K562 (cell line): ENCODE measurements around the gene LLPH. TPM values are rescaled to one million over a fixed set of nuclear protein-coding genes. Genes with fewer than 3 reads are reported as not detected.
A peak's percentile ranks its signal among the peaks of the same experiment; 100 is the strongest.

ENCODE experiments used
- CTCF ChIP-seq, 3 experiments: IDR thresholded peaks in 2 of 3; conservative IDR thresholded peaks in 1 of 3; 2 replicates each; pipeline ENCODE4 v1.5.1; 2011 to 2012; ENCODE audit warnings: low read length in 3 of 3, mild to moderate bottlenecking in 3 of 3, control low read depth in 2 of 3, improper control_type of control experiment in 1 of 3, inconsistent platforms in 1 of 3, low read depth in 1 of 3, mixed read lengths in 1 of 3, moderate library complexity in 1 of 3; ENCODE audit not compliant: insufficient read depth in 2 of 3
- CUX1 ChIP-seq: fragments of 200-800 bp; sonication (Bioruptor generic); IDR thresholded peaks from 2 replicates; pipeline ENCODE4 v1.6.1; 2016; ENCODE audit warnings: missing genetic modification characterization, missing compliant biosample characterization
- FOXA3 ChIP-seq, 2 experiments: fragments of 450-650 bp in 1 of 2; sonication (generic) in 1 of 2; formaldehyde crosslinking; IDR thresholded peaks in 1 of 2; conservative IDR thresholded peaks in 1 of 2; 2 replicates each; pipeline versions ENCODE4 v1.4.0 to v1.8.0; 2020 to 2022; ENCODE audit warnings: mild to moderate bottlenecking in 2 of 2, missing genetic modification reagents in 1 of 2
- HDAC3 ChIP-seq: fragments of 450-650 bp; IDR thresholded peaks from 2 replicates; pipeline ENCODE4 v1.6.1; 2018; ENCODE audit warnings: borderline replicate concordance, mild to moderate bottlenecking, moderate library complexity; ENCODE audit not compliant: partially characterized antibody
- HMBOX1 ChIP-seq: sonication (generic); IDR thresholded peaks from 2 replicates; pipeline ENCODE4 v1.6.1; 2016
- KDM1A ChIP-seq, 2 experiments: fragments of 450-650 bp; IDR thresholded peaks; 2 replicates each; pipeline ENCODE4 v1.6.1; 2016; ENCODE audit warnings: mild to moderate bottlenecking in 2 of 2
- MAX ChIP-seq: sonication (generic); formaldehyde crosslinking; IDR thresholded peaks from 2 replicates; pipeline ENCODE4 v1.9.0; 2022; ENCODE audit warnings: mild to moderate bottlenecking, missing genetic modification reagents
- NEUROD1 ChIP-seq: fragments of 150-350 bp; IDR thresholded peaks from 2 replicates; pipeline ENCODE4 v1.6.1; 2014; ENCODE audit warnings: borderline replicate concordance, low read length, low read depth; ENCODE audit not compliant: partially characterized antibody
- NR2C2 ChIP-seq, 2 experiments: fragments of 200-800 bp in 1 of 2; sonication (Bioruptor generic) in 1 of 2; sonication (generic) in 1 of 2; formaldehyde crosslinking in 1 of 2; IDR thresholded peaks; 2 replicates each; pipeline versions ENCODE4 v1.6.1 to v1.8.0; 2016 to 2022; ENCODE audit warnings: mild to moderate bottlenecking in 1 of 2, missing compliant biosample characterization in 1 of 2, missing genetic modification characterization in 1 of 2, missing genetic modification reagents in 1 of 2
- PYGO2 ChIP-seq: fragments of 450-650 bp; IDR thresholded peaks from 2 replicates; pipeline ENCODE4 v1.6.1; 2016; ENCODE audit warnings: mild to moderate bottlenecking, missing genetic modification characterization, moderate library complexity, missing compliant biosample characterization
- SIN3A ChIP-seq, 2 experiments: fragments of 150-350 bp in 1 of 2; IDR thresholded peaks; 2 replicates each; pipeline ENCODE4 v1.6.1; 2011 to 2016; ENCODE audit warnings: borderline replicate concordance in 2 of 2, low read depth in 2 of 2, low read length in 2 of 2, mild to moderate bottlenecking in 2 of 2, moderate library complexity in 2 of 2; ENCODE audit not compliant: control insufficient read depth in 1 of 2
- SMARCA5 ChIP-seq: fragments of 450-650 bp; IDR thresholded peaks from 2 replicates; pipeline ENCODE4 v1.6.1; 2016
- SMARCB1 ChIP-seq: IDR thresholded peaks from 2 replicates; pipeline ENCODE4 v1.6.1; 2011; ENCODE audit warnings: improper control_type of control experiment, low read depth; ENCODE audit not compliant: insufficient read length
- SOX6 ChIP-seq: fragments of 450-650 bp; IDR thresholded peaks from 2 replicates; pipeline ENCODE4 v1.6.1; 2014; ENCODE audit warnings: mild to moderate bottlenecking
- TCFL5 ChIP-seq: fragments of 250-450 bp; sonication (Bioruptor Pico); conservative IDR thresholded peaks from 2 replicates; pipeline ENCODE4 v1.6.1; 2021; ENCODE audit warnings: mild to moderate bottlenecking, moderate library complexity, matching md5 sums
- ZBED1 ChIP-seq: IDR thresholded peaks from 2 replicates; pipeline ENCODE4 v1.6.1; 2014
- ZEB2 ChIP-seq: fragments of 450-650 bp; IDR thresholded peaks from 2 replicates; pipeline ENCODE4 v1.6.1; 2016
- ZNF143 ChIP-seq: sonication (generic); formaldehyde crosslinking; IDR thresholded peaks from 2 replicates; pipeline ENCODE4 v1.9.0; 2022; ENCODE audit warnings: mild to moderate bottlenecking, missing genetic modification reagents
- polyA plus RNA-seq, 8 experiments: library from polyadenylated mRNA; depleted of rRNA in 4 of 8; stranded (reverse) in 5 of 8; unstranded in 3 of 8; fragments of >200 nt; fragmentation: Nextera tagmentation in 2 of 8; fragmentation: Illumina TruSeq in 1 of 8; extraction: Ambion mirVana in 2 of 8; extraction: Trizol in 1 of 8; gene quantifications; 2 replicates each; pipeline versions ENCODE4 v1.2.1 to v1.2.3, GENCODE V29; 2011 to 2014; ENCODE audit warnings: inconsistent platforms in 1 of 8, missing spikeins in 1 of 8
- total RNA-seq, 7 experiments: library from RNA; depleted of rRNA in 6 of 7; stranded (reverse); fragments of >200 nt in 6 of 7; fragmentation: Illumina TruSeq in 2 of 7; extraction: Trizol in 2 of 7; gene quantifications; 2 replicates each; pipeline versions ENCODE4 v1.2.1 to v1.2.3, GENCODE V29; 2011 to 2021; ENCODE audit warnings: low replicate concordance in 1 of 7

Gene LLPH
- total and polyA plus RNA-seq, 9 of the 15 experiments (the other 6 are each of a cell fraction or from before 2014, with no cell fraction given) = 19.1 to 87.3 (median 59.6) TPM

- no peak for TF ChIP-seq HMBOX1
- TF ChIP-seq SOX6 = 0 out of 2 replicates have a peak, but pooled peaks have one; percentile 19
- TF ChIP-seq SMARCA5 = 0 out of 2 replicates have a peak, but pooled peaks have one; percentile 28
- peak; percentile 64; the same call in 1 of the 2 replicates for TF ChIP-seq ZNF143 (CRISPR knock-in tag)
- TF ChIP-seq NR2C2 (CRISPR knock-in tag; IDR thresholded peaks at IDR 0.05) = no peak
- TF ChIP-seq NR2C2 (tag; IDR thresholded peaks at IDR 0.05) = peak; percentile 78
- no peak; a peak in 1 of 4 replicates for TF ChIP-seq FOXA3 (CRISPR knock-in tag; conservative IDR thresholded peaks at IDR 0.05 in 1 of 2, IDR thresholded peaks at IDR 0.05 in 1 of 2)
- TF ChIP-seq SMARCB1 = no peak
- no peak for TF ChIP-seq CUX1 (CRISPR knock-in tag)
- TF ChIP-seq ZEB2 = 0 out of 2 replicates have a peak, but pooled peaks have one; percentile 38
- no peak for TF ChIP-seq TCFL5
- no peak for TF ChIP-seq NEUROD1
- no peak for TF ChIP-seq KDM1A (IDR thresholded peaks at IDR 0.05)
- TF ChIP-seq HDAC3 = peak; percentile 11
- TF ChIP-seq CTCF (IDR thresholded peaks at IDR 0.05 in 2 of 3, conservative IDR thresholded peaks at IDR 0.05 in 1 of 3; ENCODE audit: insufficient read depth in 2 of 3, low read depth in 1 of 3, low read length in 3 of 3) = peak; percentile 45 to 70 (median 67)
- no peak for TF ChIP-seq MAX
- TF ChIP-seq ZBED1 = 0 out of 2 replicates have a peak, but pooled peaks have one; percentile 9
- no peak for TF ChIP-seq PYGO2 (tag)
- TF ChIP-seq SIN3A (IDR thresholded peaks at IDR 0.05; ENCODE audit: borderline replicate concordance in 2 of 2, control insufficient read depth in 1 of 2, low read depth in 2 of 2, low read length in 2 of 2) = peak in 1 of 2 experiments; percentile 69; a peak in 1 of 4 replicates
Observed at GRCh38 chr12:66169221-66170170, 38.9 kb upstream of the LLPH start, which contains the start of gene TMBIM4 (continued).
